ENCODE data around the gene FARP2. TPM values are rescaled to one million over a fixed set of nuclear protein-coding genes. Genes with fewer than 3 reads are reported as not detected.
A peak's percentile ranks its signal among the peaks of the same experiment; 100 is the strongest.

The FARP2 gene
- polyA plus RNA-seq, 1 of the 3 experiments (the other 2 are of a cell fraction): 11.5 TPM

- TF ChIP-seq, protein P1, sequence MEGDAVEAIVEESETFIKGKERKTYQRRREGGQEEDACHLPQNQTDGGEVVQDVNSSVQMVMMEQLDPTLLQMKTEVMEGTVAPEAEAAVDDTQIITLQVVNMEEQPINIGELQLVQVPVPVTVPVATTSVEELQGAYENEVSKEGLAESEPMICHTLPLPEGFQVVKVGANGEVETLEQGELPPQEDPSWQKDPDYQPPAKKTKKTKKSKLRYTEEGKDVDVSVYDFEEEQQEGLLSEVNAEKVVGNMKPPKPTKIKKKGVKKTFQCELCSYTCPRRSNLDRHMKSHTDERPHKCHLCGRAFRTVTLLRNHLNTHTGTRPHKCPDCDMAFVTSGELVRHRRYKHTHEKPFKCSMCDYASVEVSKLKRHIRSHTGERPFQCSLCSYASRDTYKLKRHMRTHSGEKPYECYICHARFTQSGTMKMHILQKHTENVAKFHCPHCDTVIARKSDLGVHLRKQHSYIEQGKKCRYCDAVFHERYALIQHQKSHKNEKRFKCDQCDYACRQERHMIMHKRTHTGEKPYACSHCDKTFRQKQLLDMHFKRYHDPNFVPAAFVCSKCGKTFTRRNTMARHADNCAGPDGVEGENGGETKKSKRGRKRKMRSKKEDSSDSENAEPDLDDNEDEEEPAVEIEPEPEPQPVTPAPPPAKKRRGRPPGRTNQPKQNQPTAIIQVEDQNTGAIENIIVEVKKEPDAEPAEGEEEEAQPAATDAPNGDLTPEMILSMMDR (IDR thresholded peaks at IDR 0.05): no peak
- TF ChIP-seq NFIC (IDR thresholded peaks at IDR 0.05; ENCODE audit: borderline replicate concordance) (no peak), GATA2 (CRISPR knock-in tag; IDR thresholded peaks at IDR 0.05) (peak; percentile 97), RCOR1 (IDR thresholded peaks at IDR 0.05; ENCODE audit: low read length) (peak; percentile 54; the same call in 1 of the 2 replicates), RXRA (IDR thresholded peaks at IDR 0.05; ENCODE audit: borderline replicate concordance, low read depth) (no peak), SIN3A (IDR thresholded peaks at IDR 0.05; ENCODE audit: borderline replicate concordance, low read depth, low read length) (no peak), YY1 (IDR thresholded peaks at IDR 0.05; ENCODE audit: low read depth) (no peak), EZH2phosphoT487 (IDR thresholded peaks at IDR 0.05; ENCODE audit: borderline replicate concordance, low read depth) (no peak), RAD21 (IDR thresholded peaks at IDR 0.05; ENCODE audit: low read length) (peak; percentile 43)
- TF ChIP-seq, protein P2, sequence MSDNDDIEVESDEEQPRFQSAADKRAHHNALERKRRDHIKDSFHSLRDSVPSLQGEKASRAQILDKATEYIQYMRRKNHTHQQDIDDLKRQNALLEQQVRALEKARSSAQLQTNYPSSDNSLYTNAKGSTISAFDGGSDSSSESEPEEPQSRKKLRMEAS (IDR thresholded peaks at IDR 0.05; ENCODE audit: low read depth): no peak
These were observed 133.9 kb downstream of the FARP2 start (continued) for GRCh38 chr2:241489733-241490680.

- POLR2A ChIA-PET: interaction anchor here (1.1 kb wide), 1 partner anchor 176 kb away, joined by 3 read pairs; no protein-coding TSS in a partner anchor
- no peak for TF ChIP-seq PBX3 (IDR thresholded peaks at IDR 0.05)
- TF ChIP-seq TCF12 (IDR thresholded peaks at IDR 0.05): no peak
- no peak for TF ChIP-seq FOXM1 (IDR thresholded peaks at IDR 0.05; ENCODE audit: low read depth)
- no peak for TF ChIP-seq SMC3 (IDR thresholded peaks at IDR 0.05; ENCODE audit: low read depth, low read length)
- TF ChIP-seq, protein P3, sequence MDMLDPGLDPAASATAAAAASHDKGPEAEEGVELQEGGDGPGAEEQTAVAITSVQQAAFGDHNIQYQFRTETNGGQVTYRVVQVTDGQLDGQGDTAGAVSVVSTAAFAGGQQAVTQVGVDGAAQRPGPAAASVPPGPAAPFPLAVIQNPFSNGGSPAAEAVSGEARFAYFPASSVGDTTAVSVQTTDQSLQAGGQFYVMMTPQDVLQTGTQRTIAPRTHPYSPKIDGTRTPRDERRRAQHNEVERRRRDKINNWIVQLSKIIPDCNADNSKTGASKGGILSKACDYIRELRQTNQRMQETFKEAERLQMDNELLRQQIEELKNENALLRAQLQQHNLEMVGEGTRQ (IDR thresholded peaks at IDR 0.05; ENCODE audit: borderline replicate concordance, low read depth, low read length): no peak
- TF ChIP-seq YY1 (IDR thresholded peaks at IDR 0.05; ENCODE audit: low read depth): no peak
- no peak for TF ChIP-seq FOSL2 (IDR thresholded peaks at IDR 0.05; ENCODE audit: borderline replicate concordance, low read depth)
These were observed 134.9 kb downstream of the FARP2 start for GRCh38 chr2:241490825-241491506.

More at GRCh38 chr2:241490825-241491506, 134.9 kb downstream of the FARP2 start:
- H3F3A ChIP-seq (replicated peaks; ENCODE audit: insufficient read depth): peaks cover 2% of the 10 kb centered on the region
- peaks cover 6 to 28% of the 10 kb centered on the region in 2 experiments for H3K36me3 ChIP-seq (replicated peaks in 1 of 2; ENCODE audit: control insufficient read depth in 1 of 2, insufficient read depth in 2 of 2, low read length in 1 of 2)
- H3K9me3 ChIP-seq: no peaks in the 10 kb centered on the region
- peak overlapping the region in 1 of 2 experiments; percentile 80; a peak in 2 of 4 replicates for H3K27ac ChIP-seq (ENCODE audit: low read depth in 2 of 2, low read length in 1 of 2)
- H3K9me2 ChIP-seq: no peaks in the 10 kb centered on the region
- H3K27me3 ChIP-seq (ENCODE audit: insufficient read depth): no peaks in the 10 kb centered on the region
- no peak overlapping the region for H2AFZ ChIP-seq (ENCODE audit: low read depth)
- no peak overlapping the region for H3K4me3 ChIP-seq (ENCODE audit: low read depth in 2 of 2, low read length in 1 of 2)
- CTCF ChIA-PET: interaction anchor here (0.7 to 2.4 kb wide), 7 partner anchors 7 to 412 kb away, joined by 3 to 8 read pairs (median 3); partner anchors contain the start of gene ING5
- H4K20me1 ChIP-seq (ENCODE audit: insufficient read depth): no peaks in the 10 kb centered on the region
- DNase-seq: no peak
- WGBS (ENCODE audit: low lambda C conversion rate): 85% methylated on average over 5 of the region's 16 CpGs
- H3K79me2 ChIP-seq (ENCODE audit: insufficient read depth): no peaks in the 10 kb centered on the region
- no peak overlapping the region for H3K4me2 ChIP-seq
- no peak overlapping the region for H3K9ac ChIP-seq
- peaks cover 0 to 27% of the 10 kb centered on the region in 2 experiments; a peak in 1 of 4 replicates for H3K4me1 ChIP-seq (ENCODE audit: control insufficient read depth in 1 of 2, insufficient read depth in 2 of 2, low read depth in 1 of 2, low read length in 1 of 2)
